Activated naive CD8-positive, alpha-beta T cell treated with anti-CD3 and anti-CD28 coated beads for 36 hours (primary cell): ENCODE measurements around the gene NID2. TPM values are rescaled to one million over a fixed set of nuclear protein-coding genes. Genes with fewer than 3 reads are reported as not detected.

ENCODE experiments used
- DNase-seq: peaks from one replicate; pipeline ENCODE4 v3.0.0; 2021
- H3K27ac Mint-ChIP-seq: one replicate; pipeline ENCODE4 v1.8.0; 2022; ENCODE audit warnings: mild to moderate bottlenecking, moderate library complexity, mixed read lengths
- H3K27me3 Mint-ChIP-seq: one replicate; pipeline ENCODE4 v1.8.0; 2022; ENCODE audit warnings: mild to moderate bottlenecking, mixed read lengths
- H3K36me3 Mint-ChIP-seq: one replicate; pipeline ENCODE4 v1.8.0; 2021; ENCODE audit warnings: mild to moderate bottlenecking, mixed read lengths
- H3K4me1 Mint-ChIP-seq: one replicate; pipeline ENCODE4 v1.8.0; 2021; ENCODE audit warnings: mixed read lengths
- H3K4me3 Mint-ChIP-seq: one replicate; pipeline ENCODE4 v1.8.0; 2022; ENCODE audit warnings: mild to moderate bottlenecking, moderate library complexity, mixed read lengths
- H3K9me3 Mint-ChIP-seq: one replicate; pipeline ENCODE4 v1.8.0; 2022; ENCODE audit warnings: mixed read lengths
- total RNA-seq, 2 experiments: library from RNA; stranded (reverse); gene quantifications; one replicate each; pipeline ENCODE4 v1.2.3, GENCODE V29; 2021

The NID2 gene
- total RNA-seq, 2 experiments from 2014 or later: not detected

GRCh38 chr14:52071675-52072074 is 2.8 kb upstream of the NID2 start:
- H3K9me3 Mint-ChIP-seq: no peaks in the 10 kb centered on the region
- H3K4me1 Mint-ChIP-seq: peaks cover 17% of the 10 kb centered on the region
- H3K36me3 Mint-ChIP-seq: no peaks in the 10 kb centered on the region
- no peak overlapping the region for H3K27ac Mint-ChIP-seq
- no peak overlapping the region for H3K4me3 Mint-ChIP-seq
- DNase-seq: no peak
- peaks cover 51% of the 10 kb centered on the region for H3K27me3 Mint-ChIP-seq

GRCh38 chr14:52070051-52070431 is 1.2 kb upstream of the NID2 start:
- Mint-ChIP-seq H3K4me3 (peak overlapping the region; percentile 23), H3K27me3 (peaks cover 57% of the 10 kb centered on the region), H3K36me3 (no peaks in the 10 kb centered on the region), H3K27ac (no peak overlapping the region), H3K4me1 (peaks cover 17% of the 10 kb centered on the region), H3K9me3 (no peaks in the 10 kb centered on the region)
- DNase-seq: no peak

GRCh38 chr14:52069307-52070050 is 620 bp upstream of the NID2 start:
- no peaks in the 10 kb centered on the region for H3K9me3 Mint-ChIP-seq
- H3K4me1 Mint-ChIP-seq: peaks cover 17% of the 10 kb centered on the region
- no peak overlapping the region for H3K27ac Mint-ChIP-seq
- peaks cover 57% of the 10 kb centered on the region for H3K27me3 Mint-ChIP-seq
- H3K36me3 Mint-ChIP-seq: no peaks in the 10 kb centered on the region
- DNase-seq: peak; percentile 40
- peak overlapping the region; percentile 23 for H3K4me3 Mint-ChIP-seq

- Mint-ChIP-seq H3K4me1 (peaks cover 17% of the 10 kb centered on the region), H3K9me3 (no peaks in the 10 kb centered on the region), H3K36me3 (no peaks in the 10 kb centered on the region), H3K27me3 (peaks cover 57% of the 10 kb centered on the region), H3K4me3 (peak overlapping the region; percentile 55), H3K27ac (no peak overlapping the region)
- DNase-seq: peak; percentile 8
Observed at GRCh38 chr14:52067873-52068614, 815 bp downstream of the NID2 start.

- H3K36me3 Mint-ChIP-seq: no peaks in the 10 kb centered on the region
- H3K4me1 Mint-ChIP-seq: peaks cover 8% of the 10 kb centered on the region
- peaks cover 36% of the 10 kb centered on the region for H3K27me3 Mint-ChIP-seq
- no peak for DNase-seq
- H3K27ac Mint-ChIP-seq: no peak overlapping the region
- no peaks in the 10 kb centered on the region for H3K9me3 Mint-ChIP-seq
- no peak overlapping the region for H3K4me3 Mint-ChIP-seq
Observed at GRCh38 chr14:52064174-52064573, 4.7 kb downstream of the NID2 start.

GRCh38 chr14:52063052-52063462 is 5.8 kb downstream of the NID2 start:
- Mint-ChIP-seq H3K27me3 (peaks cover 28% of the 10 kb centered on the region), H3K27ac (no peak overlapping the region), H3K4me1 (peaks cover 3% of the 10 kb centered on the region), H3K36me3 (no peaks in the 10 kb centered on the region), H3K4me3 (no peak overlapping the region), H3K9me3 (no peaks in the 10 kb centered on the region)
- no peak for DNase-seq

- peaks cover 16% of the 10 kb centered on the region for H3K27me3 Mint-ChIP-seq
- H3K27ac Mint-ChIP-seq: no peak overlapping the region
Observed at GRCh38 chr14:52061890-52062289, 7.0 kb downstream of the NID2 start.

GRCh38 chr14:52061390-52061789 is 7.5 kb downstream of the NID2 start:
- H3K36me3 Mint-ChIP-seq: no peaks in the 10 kb centered on the region
- H3K9me3 Mint-ChIP-seq: no peaks in the 10 kb centered on the region
- no peak for DNase-seq
- H3K4me3 Mint-ChIP-seq: no peak overlapping the region
- H3K27me3 Mint-ChIP-seq: peaks cover 12% of the 10 kb centered on the region
- H3K4me1 Mint-ChIP-seq: no peaks in the 10 kb centered on the region
- H3K27ac Mint-ChIP-seq: no peak overlapping the region

More at GRCh38 chr14:52061890-52062289, 7.0 kb downstream of the NID2 start:
- no peak overlapping the region for H3K4me3 Mint-ChIP-seq
- H3K9me3 Mint-ChIP-seq: no peaks in the 10 kb centered on the region
- no peaks in the 10 kb centered on the region for H3K36me3 Mint-ChIP-seq
- no peaks in the 10 kb centered on the region for H3K4me1 Mint-ChIP-seq
- DNase-seq: no peak

GRCh38 chr14:52060080-52060479 is 8.8 kb downstream of the NID2 start:
- H3K4me1 Mint-ChIP-seq: no peaks in the 10 kb centered on the region
- H3K27me3 Mint-ChIP-seq: peaks cover 8% of the 10 kb centered on the region
- H3K27ac Mint-ChIP-seq: no peak overlapping the region
- H3K36me3 Mint-ChIP-seq: no peaks in the 10 kb centered on the region
- H3K4me3 Mint-ChIP-seq: no peak overlapping the region
- no peak for DNase-seq
- H3K9me3 Mint-ChIP-seq: no peaks in the 10 kb centered on the region

- no peaks in the 10 kb centered on the region for H3K36me3 Mint-ChIP-seq
- H3K4me1 Mint-ChIP-seq: no peaks in the 10 kb centered on the region
- H3K27ac Mint-ChIP-seq: no peak overlapping the region
- no peak for DNase-seq
- no peaks in the 10 kb centered on the region for H3K9me3 Mint-ChIP-seq
- peaks cover 8% of the 10 kb centered on the region for H3K27me3 Mint-ChIP-seq
- H3K4me3 Mint-ChIP-seq: no peak overlapping the region
Observed at GRCh38 chr14:52059649-52060048, 9.2 kb downstream of the NID2 start.

- DNase-seq: no peak
- Mint-ChIP-seq H3K4me3 (no peak overlapping the region), H3K36me3 (no peaks in the 10 kb centered on the region), H3K4me1 (no peaks in the 10 kb centered on the region), H3K9me3 (no peaks in the 10 kb centered on the region), H3K27ac (no peak overlapping the region), H3K27me3 (peaks cover 8% of the 10 kb centered on the region)
Observed at GRCh38 chr14:52058341-52058740, 10.5 kb downstream of the NID2 start.

- H3K4me3 Mint-ChIP-seq: no peak overlapping the region
- no peak overlapping the region for H3K27ac Mint-ChIP-seq
- H3K4me1 Mint-ChIP-seq: no peaks in the 10 kb centered on the region
- H3K9me3 Mint-ChIP-seq: no peaks in the 10 kb centered on the region
- no peaks in the 10 kb centered on the region for H3K36me3 Mint-ChIP-seq
- DNase-seq: no peak
- peaks cover 3% of the 10 kb centered on the region for H3K27me3 Mint-ChIP-seq
Observed at GRCh38 chr14:52055167-52055566, 13.7 kb downstream of the NID2 start.

GRCh38 chr14:52054678-52055077 is 14.2 kb downstream of the NID2 start:
- Mint-ChIP-seq H3K9me3 (no peaks in the 10 kb centered on the region), H3K36me3 (no peaks in the 10 kb centered on the region), H3K27ac (no peak overlapping the region), H3K27me3 (peaks cover 3% of the 10 kb centered on the region), H3K4me1 (no peaks in the 10 kb centered on the region), H3K4me3 (no peak overlapping the region)
- no peak for DNase-seq

GRCh38 chr14:52053044-52053443 is 15.8 kb downstream of the NID2 start:
- no peaks in the 10 kb centered on the region for H3K36me3 Mint-ChIP-seq
- no peak overlapping the region for H3K4me3 Mint-ChIP-seq
- H3K9me3 Mint-ChIP-seq: no peaks in the 10 kb centered on the region
- no peaks in the 10 kb centered on the region for H3K27me3 Mint-ChIP-seq
- DNase-seq: no peak
- H3K4me1 Mint-ChIP-seq: no peaks in the 10 kb centered on the region
- H3K27ac Mint-ChIP-seq: no peak overlapping the region

- no peak overlapping the region for H3K27ac Mint-ChIP-seq
- H3K4me3 Mint-ChIP-seq: no peak overlapping the region
- DNase-seq: no peak
- H3K4me1 Mint-ChIP-seq: no peaks in the 10 kb centered on the region
- H3K9me3 Mint-ChIP-seq: no peaks in the 10 kb centered on the region
- H3K27me3 Mint-ChIP-seq: no peaks in the 10 kb centered on the region
- no peaks in the 10 kb centered on the region for H3K36me3 Mint-ChIP-seq
Observed at GRCh38 chr14:52052288-52052943, 16.4 kb downstream of the NID2 start.
